NCI-H69 (cell line): ENCODE measurements around the gene LGALSL.

Experiments used
- DNase-seq: peaks from one replicate; lab custom pipeline; 2025; lab: John Stamatoyannopoulos, UW

Gene LGALSL

GRCh38 chr2:64471600-64471999 lies 17.6 kb downstream of the LGALSL start:
- no peak for DNase-seq

- DNase-seq: no peak
Measured at GRCh38 chr2:64472881-64473280, 18.9 kb downstream of the LGALSL start.

DNA sequence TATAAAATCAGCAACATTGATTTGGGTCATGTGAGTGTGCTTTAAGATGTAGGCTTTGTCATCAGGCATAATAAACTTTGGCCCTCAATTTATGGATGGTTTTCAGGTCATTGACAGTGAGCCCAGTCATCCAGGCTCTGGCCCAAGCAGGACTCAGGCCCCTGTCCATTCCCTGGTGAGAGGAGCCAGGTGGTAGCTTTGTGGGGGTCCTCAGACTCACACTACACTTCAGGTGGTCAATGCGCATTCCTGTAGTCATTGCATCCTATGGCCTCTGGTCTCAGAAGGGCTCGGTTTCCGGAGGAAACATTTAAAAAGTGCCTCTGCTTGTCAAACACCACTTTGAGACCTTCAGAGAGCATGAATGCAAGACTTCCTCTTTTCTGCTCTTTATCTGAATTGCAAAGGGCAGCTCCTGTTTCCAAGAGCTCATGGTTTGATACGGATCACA lies 20.2 kb downstream of the LGALSL start:
- no peak for DNase-seq

- DNase-seq: no peak
Measured at GRCh38 chr2:64474636-64475035, 20.7 kb downstream of the LGALSL start.

DNA sequence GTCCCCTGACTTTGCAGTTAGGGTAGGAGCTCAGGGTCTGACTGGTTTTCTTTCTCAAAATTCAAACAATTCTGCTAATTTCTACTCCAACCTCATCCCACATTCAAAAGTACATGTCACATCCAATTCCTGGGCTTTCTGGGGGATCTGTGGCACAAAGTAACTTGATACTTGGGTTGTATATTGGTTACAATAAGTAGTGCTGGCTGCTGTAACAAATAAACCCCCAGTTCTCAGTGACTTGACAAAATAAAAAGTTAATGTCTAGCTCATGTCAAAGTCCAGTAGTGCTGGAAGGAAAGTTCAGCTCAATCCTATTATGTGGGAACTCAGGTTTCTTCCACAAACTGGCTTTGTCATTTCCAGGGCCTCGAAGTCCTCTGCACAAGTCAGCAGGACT lies 23.1 kb downstream of the LGALSL start:
- no peak for DNase-seq

- DNase-seq: peak; percentile 54
Measured at GRCh38 chr2:64477979-64478378, 24.0 kb downstream of the LGALSL start.

- peak; percentile 30 for DNase-seq
Measured at GRCh38 chr2:64478502-64479230, 24.7 kb downstream of the LGALSL start.

GRCh38 chr2:64479259-64480117 lies 25.5 kb downstream of the LGALSL start:
- peak; percentile 32 for DNase-seq

DNA sequence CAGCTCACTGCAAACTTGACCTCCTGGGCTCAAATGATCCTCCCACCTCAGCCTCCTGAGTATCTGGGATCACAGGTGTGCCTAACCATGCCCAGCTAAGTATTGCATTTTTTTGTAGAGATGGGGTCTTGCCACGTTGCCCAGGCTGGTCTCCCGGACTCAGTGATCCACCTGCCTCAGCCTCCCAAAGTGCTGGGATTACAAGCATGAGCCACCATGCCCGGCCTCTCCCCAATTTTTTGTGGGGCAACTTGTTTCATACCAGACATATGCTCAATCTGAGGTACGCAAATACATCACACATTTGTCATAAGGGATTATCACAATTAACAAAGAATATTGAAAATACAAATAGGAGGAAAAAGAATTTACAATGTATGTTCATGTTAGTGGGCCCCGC lies 27.7 kb downstream of the LGALSL start:
- DNase-seq: no peak

DNA sequence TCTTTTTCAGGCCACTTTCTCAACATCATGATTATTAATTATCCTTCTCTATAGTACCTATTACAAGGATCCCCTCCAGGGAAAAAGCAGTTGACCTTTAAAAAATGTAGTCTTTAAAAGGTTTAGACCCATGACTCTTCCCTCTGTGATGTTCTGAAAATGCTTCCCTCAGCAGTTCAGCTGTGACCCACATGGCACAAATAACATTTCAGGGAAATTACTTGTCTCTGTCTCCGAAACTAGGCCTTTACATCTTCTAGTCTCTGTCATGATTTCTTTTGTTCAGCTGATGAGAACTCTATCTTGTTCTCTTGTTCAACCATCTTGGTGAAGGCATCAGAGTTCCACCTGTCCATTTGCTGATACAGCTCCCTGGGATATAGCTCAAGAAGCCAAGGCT lies 28.3 kb downstream of the LGALSL start:
- DNase-seq: no peak

DNA sequence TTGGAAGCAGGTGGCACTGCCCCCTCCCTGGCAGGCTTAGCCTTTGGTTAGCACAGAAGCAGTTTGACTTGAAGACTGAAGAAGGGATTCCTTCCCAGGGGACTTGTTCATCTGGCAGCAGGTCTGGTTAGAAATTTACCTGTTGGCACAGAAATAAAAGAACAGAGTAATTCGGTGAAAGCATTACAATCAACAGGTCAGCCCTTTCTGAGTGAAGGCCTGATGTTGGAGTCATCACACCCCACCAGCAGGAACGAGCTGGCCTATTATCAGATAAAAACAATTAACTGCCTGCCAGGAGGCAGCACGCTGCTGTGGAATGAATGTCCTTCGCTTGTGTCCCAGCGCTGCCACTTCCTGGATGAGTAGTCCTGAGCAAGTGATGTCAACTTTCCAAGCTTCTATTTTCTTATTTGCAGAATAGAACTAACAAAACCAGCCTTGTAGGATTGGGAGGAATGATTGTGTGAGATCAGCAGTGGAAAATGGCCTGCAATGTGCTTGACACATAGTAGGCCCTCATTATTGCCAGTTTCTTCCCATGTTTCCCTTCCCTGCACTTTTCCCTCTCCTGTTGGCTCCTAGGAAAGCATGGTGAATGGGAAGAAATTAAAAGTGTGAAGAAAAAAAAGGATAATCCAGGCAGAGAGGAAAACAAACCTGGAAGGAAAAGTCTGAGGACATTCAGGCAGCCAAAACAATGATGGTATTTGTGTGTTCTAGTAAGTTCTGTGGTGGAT lies 29.0 kb downstream of the LGALSL start:
- DNase-seq: peak; percentile 86

GRCh38 chr2:64485331-64485730 lies 31.4 kb downstream of the LGALSL start:
- DNase-seq: peak; percentile 2

GRCh38 chr2:64485961-64486360 lies 32.0 kb downstream of the LGALSL start:
- peak; percentile 81 for DNase-seq

- DNase-seq: peak; percentile 55
Measured at GRCh38 chr2:64487256-64488049, 33.5 kb downstream of the LGALSL start.

DNA sequence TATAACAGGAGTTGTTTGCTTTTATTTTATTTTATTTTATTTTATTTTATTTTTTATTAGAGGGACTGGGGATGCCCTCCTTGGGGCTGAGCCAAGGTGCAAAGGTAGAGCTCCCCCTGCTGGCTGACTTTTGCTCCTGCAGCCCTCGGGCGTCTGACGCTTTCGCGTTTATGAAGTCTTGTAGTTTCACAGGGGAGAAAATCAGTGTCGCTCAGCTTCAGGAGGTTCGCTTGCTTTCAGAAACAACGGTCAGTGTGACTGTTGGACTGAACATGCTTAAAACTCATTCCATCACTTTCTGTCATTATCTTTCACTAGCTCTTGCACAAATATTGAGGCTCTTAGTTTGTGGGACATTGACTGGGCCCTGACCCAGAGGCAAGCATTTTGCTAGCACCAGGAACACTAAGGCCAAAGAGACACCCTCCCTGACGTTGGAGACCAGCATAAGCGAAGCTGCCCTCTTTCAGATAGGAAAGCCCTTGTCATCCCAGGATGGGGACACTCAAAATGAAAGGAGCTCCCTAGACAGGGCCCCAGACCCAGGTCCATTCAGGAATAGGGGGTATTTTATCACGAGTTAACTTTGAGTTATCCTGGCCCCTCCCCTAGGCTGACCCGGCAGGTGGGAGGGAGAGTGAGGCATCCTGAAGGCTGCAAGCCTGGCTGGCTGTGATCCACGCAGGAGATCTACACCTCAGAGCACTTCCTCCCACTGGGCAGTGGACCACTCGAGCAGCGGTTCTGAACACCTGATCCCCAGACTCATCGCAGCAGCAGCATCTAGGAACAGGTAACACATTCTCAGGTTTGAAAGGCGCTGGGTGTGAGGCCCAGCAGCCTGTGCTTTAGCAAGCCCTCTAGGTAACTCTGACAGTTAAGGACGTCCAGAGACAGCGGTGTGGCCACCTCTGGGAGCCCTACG lies 34.4 kb downstream of the LGALSL start:
- DNase-seq: peak; percentile 54

DNA sequence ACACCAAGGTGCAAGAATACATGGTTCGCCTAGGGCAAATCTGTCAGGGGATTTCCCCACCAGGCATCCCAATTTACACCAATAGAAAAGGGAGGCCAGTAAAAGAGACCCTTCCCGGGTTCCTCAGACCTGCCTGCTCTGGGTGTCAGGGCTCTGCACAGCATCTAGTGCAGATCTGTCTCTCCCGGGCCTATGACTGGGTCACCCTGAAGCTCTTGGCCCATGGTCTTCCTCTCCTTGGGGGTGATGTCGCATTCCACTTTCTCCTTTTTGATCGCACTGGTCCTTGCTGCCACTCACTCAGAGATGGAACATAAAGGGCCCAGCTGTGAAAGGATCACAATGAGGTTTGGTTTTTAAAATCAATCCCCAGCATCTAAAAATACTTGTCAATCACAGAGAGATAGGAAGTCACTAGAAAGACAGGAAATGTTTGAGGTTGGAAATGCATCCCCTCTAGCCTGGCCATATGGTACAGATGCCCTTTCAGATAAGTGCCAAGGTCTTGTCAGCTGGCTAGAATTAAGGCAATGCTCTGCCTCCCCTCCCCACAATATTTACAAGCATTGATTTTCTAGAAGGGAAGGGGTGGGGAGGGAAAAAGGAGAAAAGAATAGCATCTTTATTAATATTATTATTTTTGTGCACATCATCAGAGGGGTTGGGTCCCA lies 35.3 kb downstream of the LGALSL start:
- DNase-seq: peak; percentile 2

DNA sequence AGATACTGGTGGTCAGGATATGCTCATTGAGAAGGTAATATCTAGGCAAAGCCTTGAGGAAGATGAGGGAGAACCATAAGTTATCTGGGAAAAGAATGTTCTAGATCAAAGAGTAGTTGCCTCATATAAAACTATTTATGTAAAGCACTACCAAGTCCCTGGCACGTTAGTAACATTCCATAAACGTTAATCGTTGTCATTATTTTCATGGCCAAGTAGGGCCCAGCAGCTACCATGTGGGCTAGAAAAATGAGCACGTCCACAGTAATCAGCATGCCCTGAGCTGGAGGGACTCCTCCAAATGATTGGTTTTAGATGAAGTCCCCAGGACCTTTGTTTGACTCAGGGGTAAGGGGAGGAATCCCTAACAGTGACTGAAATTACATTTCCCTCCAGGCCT lies 37.5 kb downstream of the LGALSL start:
- DNase-seq: no peak

GRCh38 chr2:64492272-64492671 lies 38.3 kb downstream of the LGALSL start:
- no peak for DNase-seq

GRCh38 chr2:64492821-64493220 lies 38.9 kb downstream of the LGALSL start:
- DNase-seq: peak; percentile 24

GRCh38 chr2:64493788-64494187 lies 39.8 kb downstream of the LGALSL start:
- DNase-seq: peak; percentile 83
